ENCODE measurements around the gene ANAPC1.
"Not testable (repeated sequence)": the region's sequence is repeated elsewhere in the genome, so short reads cannot be mapped to it uniquely, and the experiment has no call there.

DNA sequence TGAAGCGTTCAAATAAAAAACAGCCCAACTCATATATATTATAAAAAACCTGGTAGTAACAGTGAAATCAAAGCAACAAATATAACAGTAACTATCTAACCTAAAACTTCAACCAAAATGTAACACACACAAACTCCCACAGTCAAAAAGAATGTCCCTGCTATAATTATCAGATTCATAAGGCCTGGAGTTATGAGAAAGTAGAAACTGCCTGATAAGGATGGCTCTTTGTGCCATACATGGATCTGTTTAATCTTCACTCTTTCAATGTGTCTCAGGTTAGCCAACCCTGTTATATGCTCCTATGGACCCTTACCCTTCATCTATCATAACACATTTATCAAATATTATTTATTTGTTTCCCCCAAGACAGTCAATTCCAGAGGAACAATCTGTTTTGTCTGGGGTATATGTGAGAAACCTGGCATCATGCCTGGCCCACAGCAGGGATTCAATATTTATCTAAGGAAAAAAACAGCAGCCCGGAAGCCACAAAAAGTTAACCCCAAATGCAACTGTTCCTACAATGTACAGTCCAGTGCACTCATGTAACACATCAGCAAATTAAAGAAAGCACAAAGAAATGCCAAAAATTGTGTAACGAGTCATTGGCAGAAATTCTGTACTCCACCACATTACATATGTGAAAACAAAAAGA, 44.2 kb downstream of the ANAPC1 start:
- TF ChIP-seq, protein P1, sequence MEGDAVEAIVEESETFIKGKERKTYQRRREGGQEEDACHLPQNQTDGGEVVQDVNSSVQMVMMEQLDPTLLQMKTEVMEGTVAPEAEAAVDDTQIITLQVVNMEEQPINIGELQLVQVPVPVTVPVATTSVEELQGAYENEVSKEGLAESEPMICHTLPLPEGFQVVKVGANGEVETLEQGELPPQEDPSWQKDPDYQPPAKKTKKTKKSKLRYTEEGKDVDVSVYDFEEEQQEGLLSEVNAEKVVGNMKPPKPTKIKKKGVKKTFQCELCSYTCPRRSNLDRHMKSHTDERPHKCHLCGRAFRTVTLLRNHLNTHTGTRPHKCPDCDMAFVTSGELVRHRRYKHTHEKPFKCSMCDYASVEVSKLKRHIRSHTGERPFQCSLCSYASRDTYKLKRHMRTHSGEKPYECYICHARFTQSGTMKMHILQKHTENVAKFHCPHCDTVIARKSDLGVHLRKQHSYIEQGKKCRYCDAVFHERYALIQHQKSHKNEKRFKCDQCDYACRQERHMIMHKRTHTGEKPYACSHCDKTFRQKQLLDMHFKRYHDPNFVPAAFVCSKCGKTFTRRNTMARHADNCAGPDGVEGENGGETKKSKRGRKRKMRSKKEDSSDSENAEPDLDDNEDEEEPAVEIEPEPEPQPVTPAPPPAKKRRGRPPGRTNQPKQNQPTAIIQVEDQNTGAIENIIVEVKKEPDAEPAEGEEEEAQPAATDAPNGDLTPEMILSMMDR (IDR thresholded peaks at IDR 0.05; ENCODE audit: low read length): not testable (repeated sequence)
- TF ChIP-seq EZH2 (optimal IDR thresholded peaks at IDR 0.05; ENCODE audit: low read depth, low read length): not testable (repeated sequence)

All from MM.1S (cell line).